ENCODE results near the gene RETREG3. TPM values are rescaled to one million over a fixed set of nuclear protein-coding genes. Genes with fewer than 3 reads are reported as not detected.
A peak's percentile ranks its signal among the peaks of the same experiment; 100 is the strongest.

The RETREG3 gene
- total and polyA plus RNA-seq, 2 of the 13 experiments (the other 11 are each of a cell fraction or from before 2014, with no cell fraction given) = 47.0 to 55.8 TPM

DNA sequence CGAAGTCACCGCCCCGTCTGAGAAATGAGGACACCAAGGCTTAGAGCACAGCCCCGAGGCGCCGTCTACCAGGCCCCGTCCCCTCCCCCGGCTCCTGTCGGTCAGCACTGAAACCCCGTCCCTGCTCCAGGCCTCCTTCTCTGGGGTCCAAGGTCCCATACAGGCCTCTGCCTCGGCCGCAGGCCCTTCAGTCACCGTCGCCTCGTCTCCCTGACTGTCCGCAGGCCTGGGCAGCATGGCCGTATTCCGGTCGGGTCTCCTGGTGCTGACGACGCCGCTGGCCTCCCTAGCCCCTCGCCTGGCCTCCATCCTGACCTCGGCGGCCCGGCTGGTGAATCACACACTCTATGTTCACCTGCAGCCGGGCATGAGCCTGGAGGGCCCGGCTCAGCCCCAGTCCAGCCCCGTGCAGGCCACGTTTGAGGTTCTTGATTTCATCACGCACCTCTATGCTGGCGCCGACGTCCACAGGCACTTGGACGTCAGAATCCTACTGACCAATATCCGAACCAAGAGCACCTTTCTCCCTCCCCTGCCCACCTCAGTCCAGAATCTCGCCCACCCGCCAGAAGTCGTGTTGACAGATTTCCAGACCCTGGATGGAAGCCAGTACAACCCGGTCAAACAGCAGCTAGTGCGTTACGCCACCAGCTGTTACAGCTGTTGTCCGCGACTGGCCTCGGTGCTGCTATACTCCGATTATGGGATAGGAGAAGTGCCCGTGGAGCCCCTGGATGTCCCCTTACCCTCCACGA, 46.6 kb downstream of the RETREG3 start (continued):
- TF ChIP-seq, protein P1, sequence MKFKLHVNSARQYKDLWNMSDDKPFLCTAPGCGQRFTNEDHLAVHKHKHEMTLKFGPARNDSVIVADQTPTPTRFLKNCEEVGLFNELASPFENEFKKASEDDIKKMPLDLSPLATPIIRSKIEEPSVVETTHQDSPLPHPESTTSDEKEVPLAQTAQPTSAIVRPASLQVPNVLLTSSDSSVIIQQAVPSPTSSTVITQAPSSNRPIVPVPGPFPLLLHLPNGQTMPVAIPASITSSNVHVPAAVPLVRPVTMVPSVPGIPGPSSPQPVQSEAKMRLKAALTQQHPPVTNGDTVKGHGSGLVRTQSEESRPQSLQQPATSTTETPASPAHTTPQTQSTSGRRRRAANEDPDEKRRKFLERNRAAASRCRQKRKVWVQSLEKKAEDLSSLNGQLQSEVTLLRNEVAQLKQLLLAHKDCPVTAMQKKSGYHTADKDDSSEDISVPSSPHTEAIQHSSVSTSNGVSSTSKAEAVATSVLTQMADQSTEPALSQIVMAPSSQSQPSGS (CRISPR knock-in tag; IDR thresholded peaks at IDR 0.05) = no peak; the same call in 1 of the 2 replicates
- TF ChIP-seq ZNF652 (CRISPR knock-in tag; IDR thresholded peaks at IDR 0.05; ENCODE audit: borderline replicate concordance, low read depth) (no peak), TOE1 (CRISPR knock-in tag; IDR thresholded peaks at IDR 0.05) (no peak), TGIF2 (CRISPR knock-in tag; IDR thresholded peaks at IDR 0.05) (peak; percentile 87), MBD4 (IDR thresholded peaks at IDR 0.05; ENCODE audit: borderline replicate concordance, low read length) (no peak), ZBTB20 (CRISPR knock-in tag; IDR thresholded peaks at IDR 0.05; ENCODE audit: borderline replicate concordance, low read depth) (no peak), NRL (CRISPR knock-in tag; IDR thresholded peaks at IDR 0.05; ENCODE audit: borderline replicate concordance) (0 out of 2 replicates have a peak, but pooled peaks have one; percentile 17), ZBTB7B (CRISPR knock-in tag; IDR thresholded peaks at IDR 0.05) (peak; percentile 36; the same call in 1 of the 2 replicates), ZNF563 (CRISPR knock-in tag; IDR thresholded peaks at IDR 0.05) (no peak; the same call in 1 of the 2 replicates), ZNF24 (IDR thresholded peaks at IDR 0.05) (no peak), GPN1 (CRISPR knock-in tag; IDR thresholded peaks at IDR 0.05; ENCODE audit: borderline replicate concordance) (no peak), ETV6 (CRISPR knock-in tag; conservative IDR thresholded peaks at IDR 0.05) (0 out of 2 replicates have a peak, but pooled peaks have one; percentile 4), SIX4 (CRISPR knock-in tag; IDR thresholded peaks at IDR 0.05) (no peak), SMAD1 (CRISPR knock-in tag; IDR thresholded peaks at IDR 0.05; ENCODE audit: borderline replicate concordance, low read depth) (no peak), MAFK (conservative IDR thresholded peaks at IDR 0.05 in 1 of 2, IDR thresholded peaks at IDR 0.05 in 1 of 2; ENCODE audit: low read length in 2 of 2) (no peak), PAF1 (CRISPR knock-in tag; IDR thresholded peaks at IDR 0.05) (no peak), MIER2 (CRISPR knock-in tag; IDR thresholded peaks at IDR 0.05) (no peak), ZNF782 (CRISPR knock-in tag; IDR thresholded peaks at IDR 0.05; ENCODE audit: borderline replicate concordance) (peak; percentile 86; the same call in 1 of the 2 replicates), ZNF292 (CRISPR knock-in tag; IDR thresholded peaks at IDR 0.05; ENCODE audit: borderline replicate concordance, low read depth) (peak; percentile 27; the same call in 1 of the 2 replicates), ZMYM3 (CRISPR knock-in tag; IDR thresholded peaks at IDR 0.05) (no peak), POLR2AphosphoS5 (IDR thresholded peaks at IDR 0.05; ENCODE audit: low read depth, low read length) (no peak)
- TF ChIP-seq, protein P2, sequence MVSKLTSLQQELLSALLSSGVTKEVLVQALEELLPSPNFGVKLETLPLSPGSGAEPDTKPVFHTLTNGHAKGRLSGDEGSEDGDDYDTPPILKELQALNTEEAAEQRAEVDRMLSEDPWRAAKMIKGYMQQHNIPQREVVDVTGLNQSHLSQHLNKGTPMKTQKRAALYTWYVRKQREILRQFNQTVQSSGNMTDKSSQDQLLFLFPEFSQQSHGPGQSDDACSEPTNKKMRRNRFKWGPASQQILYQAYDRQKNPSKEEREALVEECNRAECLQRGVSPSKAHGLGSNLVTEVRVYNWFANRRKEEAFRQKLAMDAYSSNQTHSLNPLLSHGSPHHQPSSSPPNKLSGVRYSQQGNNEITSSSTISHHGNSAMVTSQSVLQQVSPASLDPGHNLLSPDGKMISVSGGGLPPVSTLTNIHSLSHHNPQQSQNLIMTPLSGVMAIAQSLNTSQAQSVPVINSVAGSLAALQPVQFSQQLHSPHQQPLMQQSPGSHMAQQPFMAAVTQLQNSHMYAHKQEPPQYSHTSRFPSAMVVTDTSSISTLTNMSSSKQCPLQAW (CRISPR knock-in tag; IDR thresholded peaks at IDR 0.05) = no peak
- TF ChIP-seq, protein P3, sequence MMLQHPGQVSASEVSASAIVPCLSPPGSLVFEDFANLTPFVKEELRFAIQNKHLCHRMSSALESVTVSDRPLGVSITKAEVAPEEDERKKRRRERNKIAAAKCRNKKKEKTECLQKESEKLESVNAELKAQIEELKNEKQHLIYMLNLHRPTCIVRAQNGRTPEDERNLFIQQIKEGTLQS (CRISPR knock-in tag; IDR thresholded peaks at IDR 0.05) = peak; percentile 46

All from HepG2 (cell line).